NOMO-1 treated with dmso at 0.1 percent for 144 hours (cell line): Measurements from ENCODE around the gene UBE2R2.

Source experiments
- DNase-seq: peaks from one replicate; lab custom pipeline; 2025; ENCODE audit not compliant: unreplicated experiment; lab: John Stamatoyannopoulos, UW

UBE2R2 gene

GRCh38 chr9:33880211-33881089, 63.5 kb downstream of the UBE2R2 start:
- no peak for DNase-seq

- DNase-seq, result no peak
Measured at GRCh38 chr9:33881635-33882034, 64.7 kb downstream of the UBE2R2 start.

GRCh38 chr9:33884856-33885701, 68.1 kb downstream of the UBE2R2 start:
- DNase-seq, result no peak

GRCh38 chr9:33885948-33886347, 69.0 kb downstream of the UBE2R2 start:
- no peak for DNase-seq

GRCh38 chr9:33893861-33894260, 76.9 kb downstream of the UBE2R2 start:
- no peak for DNase-seq

- no peak for DNase-seq
Measured at GRCh38 chr9:33894316-33894715, 77.4 kb downstream of the UBE2R2 start.

- DNase-seq, result peak; percentile 21
Measured at GRCh38 chr9:33903157-33903780, 86.3 kb downstream of the UBE2R2 start.

GRCh38 chr9:33905137-33905536, 88.2 kb downstream of the UBE2R2 start:
- DNase-seq, result no peak

GRCh38 chr9:33906769-33907168, 89.8 kb downstream of the UBE2R2 start:
- no peak for DNase-seq

- DNase-seq, result no peak
Measured at GRCh38 chr9:33907347-33907746, 90.4 kb downstream of the UBE2R2 start.

GRCh38 chr9:33908114-33908513, 91.2 kb downstream of the UBE2R2 start:
- DNase-seq, result no peak

- no peak for DNase-seq
Measured at GRCh38 chr9:33908749-33909148, 91.8 kb downstream of the UBE2R2 start.

- DNase-seq, result no peak
Measured at GRCh38 chr9:33913541-33913940, 96.6 kb downstream of the UBE2R2 start.

- no peak for DNase-seq
Measured at GRCh38 chr9:33914887-33915628, 98.1 kb downstream of the UBE2R2 start.

- DNase-seq, result no peak
Measured at GRCh38 chr9:33917036-33917435, 100.1 kb downstream of the UBE2R2 start.

GRCh38 chr9:33919276-33919897, 102.4 kb downstream of the UBE2R2 start:
- no peak for DNase-seq

- DNase-seq, result peak; percentile 9
Measured at GRCh38 chr9:33921967-33922895, 105.3 kb downstream of the UBE2R2 start.

GRCh38 chr9:33923079-33923478, 106.1 kb downstream of the UBE2R2 start:
- no peak for DNase-seq

GRCh38 chr9:33923998-33924701, 107.2 kb downstream of the UBE2R2 start:
- no peak for DNase-seq
